Sigmoid colon (tissue), 7 donors: ENCODE results near the gene TRPC3. TPM values are rescaled to one million over a fixed set of nuclear protein-coding genes. Genes with fewer than 3 reads are reported as not detected.

Source experiments
- DNase-seq: peaks from one replicate; pipeline ENCODE4 v3.0.0-alpha.2; 2019
- H3K27ac ChIP-seq, 4 donors: fragments of 200-600 bp; sonication (generic); one replicate each; pipeline ENCODE4 v1.5.1; 2016 to 2019; ENCODE audit warnings: mild to moderate bottlenecking in 1 of 4
- H3K27me3 ChIP-seq, 3 donors: fragments of 200-600 bp; sonication (generic); one replicate each; pipeline ENCODE4 v1.5.1; 2019; ENCODE audit warnings: mild to moderate bottlenecking in 1 of 3
- H3K36me3 ChIP-seq, 4 donors: fragments of 200-600 bp; sonication (generic); one replicate each; pipeline ENCODE4 v1.5.1; 2016 to 2019
- H3K4me1 ChIP-seq, 4 donors: fragments of 200-600 bp; sonication (generic); one replicate each; pipeline ENCODE4 v1.5.1; 2017 to 2019
- H3K4me3 ChIP-seq, 4 donors: fragments of 200-600 bp; sonication (generic); one replicate each; pipeline ENCODE4 v1.5.1; 2017 to 2019; ENCODE audit warnings: mild to moderate bottlenecking in 2 of 4, moderate library complexity in 1 of 4
- H3K9me3 ChIP-seq, 4 donors: fragments of 200-600 bp in 3 of 4; sonication (generic) in 3 of 4; one replicate each; pipeline versions ENCODE4 v1.5.1 to v1.6.1; 2013 to 2019
- CTCF ChIP-seq, 4 experiments: fragments of 450-650 bp in 3 of 4; fragments of 200-600 bp in 1 of 4; IDR thresholded peaks; one replicate each; pipeline ENCODE4 v1.5.1; 2016 to 2019; ENCODE audit warnings: antibody characterized with exemption in 4 of 4, mild to moderate bottlenecking in 3 of 4, moderate library complexity in 2 of 4
- EP300 ChIP-seq, 4 donors: sonication (generic); formaldehyde crosslinking; IDR thresholded peaks; one replicate each; pipeline ENCODE4 v1.6.1; 2017; ENCODE audit warnings: antibody characterized with exemption in 4 of 4
- POLR2A ChIP-seq, 2 donors: fragments of 450-650 bp; IDR thresholded peaks; one replicate each; pipeline ENCODE4 v1.6.1; 2016; ENCODE audit warnings: antibody characterized with exemption in 2 of 2, mild to moderate bottlenecking in 2 of 2, moderate library complexity in 2 of 2
- POLR2AphosphoS5 ChIP-seq, 4 donors: sonication (generic); formaldehyde crosslinking; IDR thresholded peaks; one replicate each; pipeline ENCODE4 v1.6.1; 2017; ENCODE audit warnings: antibody characterized with exemption in 4 of 4
- WGBS, 2 donors: extraction: QIAGEN DNeasy Blood & Tissue Kit; methylation state at CpG; one replicate each; pipeline ENCODE4 v1.1.7; 2013; 5-methylcytosine and 5-hydroxymethylcytosine counted together
- intact Hi-C: fragments of 100-400 bp; cut with DNase I; formaldehyde crosslinking; loops from one replicate; pipeline ENCODE4 v1.15.1; 2023
- polyA plus RNA-seq, 3 donors: library from polyadenylated mRNA; stranded (reverse); fragments of 200-250 nt; gene quantifications; one replicate each; pipeline ENCODE4 v1.2.3, GENCODE V29; 2013
- total RNA-seq, 4 donors: library from RNA; depleted of rRNA; stranded (reverse); fragments of >200 nt; gene quantifications; one replicate each; pipeline ENCODE4 v1.1.0, GENCODE V29; 2016
- donor health status: healthy with polysubstance abuse.
- donor health status: Bipolar disorder and iron deficiency.
- donor health status: healthy.

Gene TRPC3
- total and polyA plus RNA-seq, 7 donors: 0.12 to 1.1 (median 0.36) TPM; not detected in 2

GRCh38 chr4:121838136-121838535 is 113.7 kb downstream of the TRPC3 start:
- H3K4me3 ChIP-seq: no peak overlapping the region
- H3K27ac ChIP-seq: no peak overlapping the region
- intact Hi-C loops: no loop called here
- no peaks in the 10 kb centered on the region for H3K4me1 ChIP-seq
- H3K9me3 ChIP-seq: no peaks in the 10 kb centered on the region
- no peaks in the 10 kb centered on the region for H3K27me3 ChIP-seq
- TF ChIP-seq EP300 (IDR thresholded peaks at IDR 0.05) (no peak), CTCF (IDR thresholded peaks at IDR 0.05) (no peak)
- H3K36me3 ChIP-seq: peaks cover 0 to 85% (median 19%) of the 10 kb centered on the region in 4 donors
- no peak for DNase-seq

GRCh38 chr4:121829511-121829910 is 122.3 kb downstream of the TRPC3 start:
- Histone ChIP-seq H3K27me3 (no peaks in the 10 kb centered on the region), H3K4me3 (no peak overlapping the region), H3K27ac (no peak overlapping the region), H3K4me1 (peaks cover 0 to 7% (median 0%) of the 10 kb centered on the region in 4 donors), H3K36me3 (peaks cover 0 to 76% (median 7%) of the 10 kb centered on the region in 4 donors), H3K9me3 (no peaks in the 10 kb centered on the region)
- DNase-seq: no peak
- WGBS, 2 donors: 88 to 97% methylated on average over 5 of the region's 5 CpGs
- intact Hi-C loops: no loop called here
- TF ChIP-seq CTCF (IDR thresholded peaks at IDR 0.05) (no peak), POLR2A (IDR thresholded peaks at IDR 0.05) (no peak), POLR2AphosphoS5 (IDR thresholded peaks at IDR 0.05) (no peak), EP300 (IDR thresholded peaks at IDR 0.05) (no peak)

Other genes starting within 250 kb of the TRPC3 start
- gene SMIM43, start 186.9 kb downstream of the TRPC3 start, total RNA-seq: 1 to 10 TPM in 1 of 4 donors, under 1 TPM in 2, not detected in 1; 0.54 to 1.1 (median 0.66) TPM
- under 1 TPM in 1 of 3 donors, not detected in 2; 0.44 TPM for gene SMIM43, start 186.9 kb downstream of the TRPC3 start, polyA plus RNA-seq
- gene EXOSC9, start 150.7 kb downstream of the TRPC3 start, total RNA-seq: 10 to 100 TPM; 12.5 to 25.3 (median 18.6) TPM
- 10 to 100 TPM in 2 of 3 donors, 1 to 10 TPM in 1; 8.3 to 22.3 (median 10.2) TPM for gene EXOSC9, start 150.7 kb downstream of the TRPC3 start, polyA plus RNA-seq
- gene CCNA2, start 128.2 kb downstream of the TRPC3 start, total RNA-seq: 1 to 10 TPM; 2.1 to 2.3 (median 2.2) TPM
- gene CCNA2, start 128.2 kb downstream of the TRPC3 start, polyA plus RNA-seq: 10 to 100 TPM in 2 of 3 donors, 1 to 10 TPM in 1; 3.0 to 22.8 (median 10.9) TPM
- gene BBS7, start 81.6 kb downstream of the TRPC3 start, total RNA-seq: 10 to 100 TPM; 12.7 to 14.6 (median 13.6) TPM
- gene BBS7, start 81.6 kb downstream of the TRPC3 start, polyA plus RNA-seq: 10 to 100 TPM in 1 of 3 donors, 1 to 10 TPM in 2; 8.4 to 12.3 (median 9.6) TPM
- gene BLTP1, start 200.3 kb upstream of the TRPC3 start, total RNA-seq: 100 to 1,000 TPM in 1 of 4 donors, 10 to 100 TPM in 3; 75.8 to 120 (median 85.1) TPM
- gene BLTP1, start 200.3 kb upstream of the TRPC3 start, polyA plus RNA-seq: 10 to 100 TPM in 1 of 3 donors, 1 to 10 TPM in 2; 4.4 to 24.1 (median 6.0) TPM